MM.1S (cell line): ENCODE results near the gene ANKMY1.

ENCODE experiments used
- DNase-seq: peaks from one replicate; pipeline ENCODE4 v3.0.0-alpha.2; 2015
- H2AFZ ChIP-seq: fragments of 300-600 bp; sonication (generic); 2 replicates; pipeline ENCODE4 v1.6.0; 2016; ENCODE audit warnings: antibody characterized with exemption, low read length
- H3F3A ChIP-seq: fragments of 300-600 bp; sonication (generic); 2 replicates; pipeline ENCODE4 v1.6.1; 2016; ENCODE audit warnings: mild to moderate bottlenecking, antibody characterized with exemption, low read length, moderate library complexity, mixed read lengths; ENCODE audit not compliant: insufficient read depth
- H3K27ac ChIP-seq: fragments of 300-600 bp; sonication (generic); 2 replicates; pipeline ENCODE4 v1.5.1; 2016; ENCODE audit warnings: mild to moderate bottlenecking, low read length
- H3K27me3 ChIP-seq: fragments of 300-600 bp; sonication (generic); replicated peaks from 2 replicates; pipeline ENCODE4 v1.6.0; 2016; ENCODE audit warnings: low read length; ENCODE audit not compliant: insufficient read depth
- H3K36me3 ChIP-seq: fragments of 300-600 bp; sonication (generic); replicated peaks from 2 replicates; pipeline ENCODE4 v1.6.1; 2016; ENCODE audit warnings: mild to moderate bottlenecking, low read length, mixed read lengths; ENCODE audit not compliant: insufficient read depth
- H3K4me1 ChIP-seq: fragments of 300-600 bp; sonication (generic); 2 replicates; pipeline ENCODE4 v1.6.1; 2016; ENCODE audit warnings: low read length, mixed read lengths
- H3K4me2 ChIP-seq: fragments of 300-600 bp; sonication (generic); 2 replicates; pipeline ENCODE4 v1.6.0; 2016; ENCODE audit warnings: low read depth, low read length
- H3K4me3 ChIP-seq: fragments of 300-600 bp; sonication (generic); 2 replicates; pipeline ENCODE4 v1.5.1; 2016; ENCODE audit warnings: low read length, mixed read lengths
- H3K79me2 ChIP-seq: fragments of 300-600 bp; sonication (generic); 2 replicates; pipeline ENCODE4 v1.6.1; 2016; ENCODE audit warnings: mixed run types, low read length, mixed read lengths
- H3K9ac ChIP-seq: fragments of 300-600 bp; sonication (generic); 2 replicates; pipeline ENCODE4 v1.6.1; 2016; ENCODE audit warnings: low read length, mixed read lengths
- H3K9me2 ChIP-seq: fragments of 300-600 bp; sonication (generic); replicated peaks from 2 replicates; pipeline ENCODE4 v1.6.1; 2016; ENCODE audit warnings: mild to moderate bottlenecking, low read length, mixed read lengths; ENCODE audit not compliant: insufficient read depth
- H3K9me3 ChIP-seq: fragments of 300-600 bp; sonication (generic); replicated peaks from 2 replicates; pipeline ENCODE4 v1.6.1; 2016; ENCODE audit warnings: mild to moderate bottlenecking, low read length, mixed read lengths; ENCODE audit not compliant: insufficient read depth
- H4K20me1 ChIP-seq: fragments of 300-600 bp; sonication (generic); 2 replicates; pipeline ENCODE4 v1.6.1; 2016; ENCODE audit warnings: mild to moderate bottlenecking, low read length, moderate library complexity, mixed read lengths; ENCODE audit not compliant: insufficient read depth
- EZH2 ChIP-seq: fragments of 300-600 bp; sonication (generic); optimal IDR thresholded peaks from 2 replicates; pipeline ENCODE3; 2017; ENCODE audit warnings: low read depth, mild to moderate bottlenecking, antibody characterized with exemption, low read length, mixed read lengths
- EZH2phosphoT487 ChIP-seq: fragments of 300-600 bp; sonication (generic); IDR thresholded peaks from 2 replicates; pipeline ENCODE4 v1.6.1; 2018; ENCODE audit warnings: antibody characterized with exemption, low read length
- TF ChIP-seq, protein P1 (sequence below): fragments of 300-600 bp; sonication (generic); IDR thresholded peaks from 2 replicates; pipeline ENCODE4 v1.5.1; 2016; ENCODE audit warnings: antibody characterized with exemption, low read length, mixed read lengths

Gene ANKMY1

DNA sequence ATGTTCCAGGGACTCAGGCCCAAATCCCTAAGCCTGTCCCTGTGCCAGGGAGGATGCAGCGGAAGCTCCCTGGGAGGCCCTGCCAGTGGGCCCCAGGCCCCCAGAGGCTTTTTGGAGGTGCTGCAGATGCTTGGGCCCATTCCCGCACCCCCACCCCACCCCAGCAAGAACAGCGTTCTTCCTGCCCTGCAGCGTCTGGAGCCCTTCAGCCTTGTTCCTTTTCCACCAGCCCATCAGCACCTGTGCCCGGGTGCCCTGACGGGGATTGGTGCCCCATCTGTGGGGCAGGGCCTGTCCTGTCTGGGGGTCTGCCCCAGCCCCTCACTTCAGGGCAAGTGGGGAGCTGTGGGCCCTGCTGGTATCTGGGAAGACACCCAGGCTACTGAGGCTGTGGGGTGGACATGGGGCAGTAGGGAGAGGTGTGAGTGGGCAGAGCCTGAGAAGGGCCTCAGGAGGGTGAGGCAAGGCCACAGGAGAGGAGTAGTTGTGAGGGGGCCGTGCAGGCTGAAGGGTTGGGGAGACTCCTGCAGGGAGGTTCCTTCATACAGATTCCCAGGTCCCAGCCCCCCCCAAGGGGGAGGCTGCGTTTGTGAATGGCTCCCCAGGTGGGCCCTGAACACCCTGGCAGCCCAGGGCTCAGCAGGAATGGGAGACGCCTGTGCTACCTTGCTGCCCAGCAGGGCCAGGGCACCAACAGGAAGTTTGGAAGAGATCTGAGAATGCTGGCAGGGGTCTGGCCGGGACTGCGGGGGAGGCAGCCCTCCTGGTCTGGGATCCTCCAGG is 12.9 kb upstream of the ANKMY1 start:
- no peaks in the 10 kb centered on the region for H3K9me2 ChIP-seq
- peaks cover 58% of the 10 kb centered on the region for H3K79me2 ChIP-seq
- H3K27me3 ChIP-seq: no peaks in the 10 kb centered on the region
- H4K20me1 ChIP-seq: no peaks in the 10 kb centered on the region
- TF ChIP-seq, protein P1, sequence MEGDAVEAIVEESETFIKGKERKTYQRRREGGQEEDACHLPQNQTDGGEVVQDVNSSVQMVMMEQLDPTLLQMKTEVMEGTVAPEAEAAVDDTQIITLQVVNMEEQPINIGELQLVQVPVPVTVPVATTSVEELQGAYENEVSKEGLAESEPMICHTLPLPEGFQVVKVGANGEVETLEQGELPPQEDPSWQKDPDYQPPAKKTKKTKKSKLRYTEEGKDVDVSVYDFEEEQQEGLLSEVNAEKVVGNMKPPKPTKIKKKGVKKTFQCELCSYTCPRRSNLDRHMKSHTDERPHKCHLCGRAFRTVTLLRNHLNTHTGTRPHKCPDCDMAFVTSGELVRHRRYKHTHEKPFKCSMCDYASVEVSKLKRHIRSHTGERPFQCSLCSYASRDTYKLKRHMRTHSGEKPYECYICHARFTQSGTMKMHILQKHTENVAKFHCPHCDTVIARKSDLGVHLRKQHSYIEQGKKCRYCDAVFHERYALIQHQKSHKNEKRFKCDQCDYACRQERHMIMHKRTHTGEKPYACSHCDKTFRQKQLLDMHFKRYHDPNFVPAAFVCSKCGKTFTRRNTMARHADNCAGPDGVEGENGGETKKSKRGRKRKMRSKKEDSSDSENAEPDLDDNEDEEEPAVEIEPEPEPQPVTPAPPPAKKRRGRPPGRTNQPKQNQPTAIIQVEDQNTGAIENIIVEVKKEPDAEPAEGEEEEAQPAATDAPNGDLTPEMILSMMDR: no peak
- TF ChIP-seq EZH2: no peak
- no peak for TF ChIP-seq EZH2phosphoT487
- DNase-seq: no peak
- no peaks in the 10 kb centered on the region for H3K36me3 ChIP-seq
- no peak overlapping the region for H3K4me2 ChIP-seq
- no peak overlapping the region for H2AFZ ChIP-seq
- no peaks in the 10 kb centered on the region for H3K9me3 ChIP-seq
- peaks cover 16% of the 10 kb centered on the region for H3F3A ChIP-seq
- no peak overlapping the region for H3K4me3 ChIP-seq
- H3K9ac ChIP-seq: no peak overlapping the region
- H3K27ac ChIP-seq: no peak overlapping the region
- peaks cover 24% of the 10 kb centered on the region for H3K4me1 ChIP-seq

DNA sequence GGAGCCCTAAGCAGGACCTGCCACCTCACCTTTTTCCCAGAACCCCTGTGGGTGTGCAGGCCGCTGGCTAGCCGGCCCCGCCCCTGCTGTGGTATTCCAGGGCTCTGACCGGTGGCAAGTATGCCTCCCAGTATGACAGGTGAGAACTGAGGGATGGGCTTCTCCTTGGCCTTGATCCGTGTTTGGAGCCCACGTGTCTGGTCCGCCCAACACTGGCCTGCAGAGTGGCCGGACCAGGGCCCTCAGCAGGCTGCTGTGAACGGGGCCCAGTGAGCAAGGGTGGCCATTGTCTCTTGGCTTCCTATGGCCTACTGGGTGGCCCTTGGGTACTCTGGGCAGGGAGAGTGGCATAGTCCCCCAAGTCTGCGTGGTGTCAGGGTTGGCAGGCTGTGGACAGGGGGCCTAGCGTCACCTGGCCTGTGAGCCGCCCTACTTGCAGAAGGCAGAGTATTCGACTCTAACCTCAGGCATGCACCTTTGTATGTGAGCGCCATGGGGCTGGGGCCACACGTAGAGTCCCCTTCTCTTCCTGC is 12.3 kb upstream of the ANKMY1 start:
- H3K4me1 ChIP-seq: peaks cover 27% of the 10 kb centered on the region
- H3K27ac ChIP-seq: no peak overlapping the region
- peaks cover 61% of the 10 kb centered on the region for H3K79me2 ChIP-seq
- H3F3A ChIP-seq: peaks cover 22% of the 10 kb centered on the region
- H3K27me3 ChIP-seq: no peaks in the 10 kb centered on the region
- H3K4me3 ChIP-seq: peak overlapping the region; percentile 83; the same call in 1 of the 2 replicates
- H3K9ac ChIP-seq: peak overlapping the region; percentile 79; the same call in 1 of the 2 replicates
- H3K9me2 ChIP-seq: no peaks in the 10 kb centered on the region
- no peak for DNase-seq
- H2AFZ ChIP-seq: no peak overlapping the region
- H3K36me3 ChIP-seq: no peaks in the 10 kb centered on the region
- H4K20me1 ChIP-seq: no peaks in the 10 kb centered on the region
- no peaks in the 10 kb centered on the region for H3K9me3 ChIP-seq
- TF ChIP-seq, protein P1: no peak
- TF ChIP-seq EZH2phosphoT487 (no peak), EZH2 (no peak)
- H3K4me2 ChIP-seq: peak overlapping the region; percentile 76

GRCh38 chr2:240569523-240569997 is 11.8 kb upstream of the ANKMY1 start:
- DNase-seq: no peak
- H3K36me3 ChIP-seq: no peaks in the 10 kb centered on the region
- peak overlapping the region; percentile 83 for H3K4me3 ChIP-seq
- H4K20me1 ChIP-seq: no peaks in the 10 kb centered on the region
- H3K27ac ChIP-seq: peak overlapping the region; percentile 37; the same call in 1 of the 2 replicates
- no peaks in the 10 kb centered on the region for H3K9me2 ChIP-seq
- peaks cover 32% of the 10 kb centered on the region for H3K4me1 ChIP-seq
- H3K9me3 ChIP-seq: no peaks in the 10 kb centered on the region
- TF ChIP-seq EZH2phosphoT487: no peak
- no peak for TF ChIP-seq EZH2
- TF ChIP-seq, protein P1: no peak
- H3K79me2 ChIP-seq: peaks cover 66% of the 10 kb centered on the region
- peaks cover 23% of the 10 kb centered on the region for H3F3A ChIP-seq
- peak overlapping the region; percentile 76 for H3K4me2 ChIP-seq
- peak overlapping the region; percentile 79; the same call in 1 of the 2 replicates for H3K9ac ChIP-seq
- H2AFZ ChIP-seq: no peak overlapping the region
- H3K27me3 ChIP-seq: no peaks in the 10 kb centered on the region
